ENCODE data around the gene ZDHHC24.

The ZDHHC24 gene

DNA sequence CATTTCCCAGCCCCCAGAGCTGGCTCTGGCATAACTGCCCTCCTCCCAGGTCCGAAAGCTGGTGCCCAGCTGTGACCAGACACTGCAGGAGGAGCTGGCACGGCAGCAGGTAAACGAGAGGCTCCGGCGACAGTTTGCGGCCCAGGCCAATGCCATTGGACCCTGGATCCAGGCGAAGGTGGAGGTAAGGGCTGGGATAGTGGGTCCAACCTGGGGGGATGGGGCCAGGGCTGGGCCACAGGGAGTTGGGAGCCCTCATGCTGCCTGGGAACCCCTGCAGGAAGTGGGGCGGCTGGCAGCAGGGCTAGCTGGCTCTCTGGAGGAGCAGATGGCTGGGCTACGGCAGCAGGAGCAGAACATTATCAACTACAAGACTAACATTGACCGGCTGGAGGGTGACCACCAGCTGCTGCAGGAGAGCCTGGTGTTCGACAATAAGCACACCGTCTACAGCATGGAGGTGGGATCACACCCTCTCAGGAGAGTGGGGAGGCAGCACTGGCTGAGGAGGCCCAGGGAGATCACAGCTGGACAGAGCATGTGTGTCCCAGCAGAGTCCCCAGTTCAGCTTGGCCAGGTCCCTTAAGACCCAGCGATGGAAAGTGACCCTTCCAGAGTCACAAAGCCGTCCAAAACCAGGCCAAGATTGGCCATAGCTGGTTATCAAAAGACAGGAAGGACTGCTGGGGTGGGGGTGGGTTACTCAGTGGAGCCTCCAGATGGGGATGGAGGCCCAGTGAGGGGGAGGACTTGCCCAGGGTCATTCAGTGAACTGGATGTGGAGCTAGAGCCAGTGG lies 15.5 kb upstream of the ZDHHC24 start:
- TF ChIP-seq, protein P1, sequence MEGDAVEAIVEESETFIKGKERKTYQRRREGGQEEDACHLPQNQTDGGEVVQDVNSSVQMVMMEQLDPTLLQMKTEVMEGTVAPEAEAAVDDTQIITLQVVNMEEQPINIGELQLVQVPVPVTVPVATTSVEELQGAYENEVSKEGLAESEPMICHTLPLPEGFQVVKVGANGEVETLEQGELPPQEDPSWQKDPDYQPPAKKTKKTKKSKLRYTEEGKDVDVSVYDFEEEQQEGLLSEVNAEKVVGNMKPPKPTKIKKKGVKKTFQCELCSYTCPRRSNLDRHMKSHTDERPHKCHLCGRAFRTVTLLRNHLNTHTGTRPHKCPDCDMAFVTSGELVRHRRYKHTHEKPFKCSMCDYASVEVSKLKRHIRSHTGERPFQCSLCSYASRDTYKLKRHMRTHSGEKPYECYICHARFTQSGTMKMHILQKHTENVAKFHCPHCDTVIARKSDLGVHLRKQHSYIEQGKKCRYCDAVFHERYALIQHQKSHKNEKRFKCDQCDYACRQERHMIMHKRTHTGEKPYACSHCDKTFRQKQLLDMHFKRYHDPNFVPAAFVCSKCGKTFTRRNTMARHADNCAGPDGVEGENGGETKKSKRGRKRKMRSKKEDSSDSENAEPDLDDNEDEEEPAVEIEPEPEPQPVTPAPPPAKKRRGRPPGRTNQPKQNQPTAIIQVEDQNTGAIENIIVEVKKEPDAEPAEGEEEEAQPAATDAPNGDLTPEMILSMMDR (IDR thresholded peaks at IDR 0.05; ENCODE audit: control insufficient read depth, extremely low read depth, insufficient read depth) = no peak
- no peak for DNase-seq (ENCODE audit: low read depth)
- no peak overlapping the region for H3K4me3 ChIP-seq (ENCODE audit: low read depth, low read length)

DNA sequence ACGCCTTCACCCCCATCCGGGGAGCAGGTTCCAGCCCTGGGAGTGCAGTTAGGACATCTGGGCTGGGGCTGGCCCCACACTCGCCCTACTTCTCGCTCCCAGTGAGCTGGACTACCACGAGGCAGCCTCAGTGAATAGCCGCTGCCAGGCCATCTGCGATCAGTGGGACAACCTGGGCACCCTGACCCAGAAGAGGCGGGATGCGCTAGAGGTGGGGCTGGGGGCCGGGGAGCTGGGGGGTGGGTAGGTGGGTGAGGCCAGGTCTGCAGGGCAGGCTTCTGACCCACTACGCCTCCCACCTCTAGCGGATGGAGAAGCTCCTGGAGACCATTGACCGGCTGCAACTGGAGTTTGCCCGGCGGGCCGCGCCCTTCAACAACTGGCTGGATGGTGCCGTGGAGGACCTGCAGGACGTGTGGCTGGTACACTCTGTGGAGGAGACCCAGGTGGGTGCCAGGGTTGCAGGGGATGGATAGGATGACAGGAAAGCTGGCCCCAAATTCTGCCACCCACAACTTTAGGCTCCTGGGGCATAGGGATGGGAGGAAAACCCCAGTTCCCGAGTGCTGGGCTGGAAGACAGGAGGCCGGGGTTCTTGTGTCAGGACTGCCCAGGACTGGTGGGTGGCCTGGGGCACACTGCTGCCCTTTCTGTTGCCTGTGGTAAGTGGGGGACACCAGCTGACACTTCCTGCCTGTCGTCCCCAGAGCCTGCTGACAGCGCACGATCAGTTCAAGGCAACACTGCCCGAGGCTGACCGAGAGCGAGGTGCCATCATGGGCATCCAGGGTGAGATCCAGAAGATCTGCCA lies 14.2 kb upstream of the ZDHHC24 start:
- no peak for DNase-seq (ENCODE audit: low read depth)
- TF ChIP-seq, protein P1 (IDR thresholded peaks at IDR 0.05; ENCODE audit: control insufficient read depth, extremely low read depth, insufficient read depth) = no peak

DNA sequence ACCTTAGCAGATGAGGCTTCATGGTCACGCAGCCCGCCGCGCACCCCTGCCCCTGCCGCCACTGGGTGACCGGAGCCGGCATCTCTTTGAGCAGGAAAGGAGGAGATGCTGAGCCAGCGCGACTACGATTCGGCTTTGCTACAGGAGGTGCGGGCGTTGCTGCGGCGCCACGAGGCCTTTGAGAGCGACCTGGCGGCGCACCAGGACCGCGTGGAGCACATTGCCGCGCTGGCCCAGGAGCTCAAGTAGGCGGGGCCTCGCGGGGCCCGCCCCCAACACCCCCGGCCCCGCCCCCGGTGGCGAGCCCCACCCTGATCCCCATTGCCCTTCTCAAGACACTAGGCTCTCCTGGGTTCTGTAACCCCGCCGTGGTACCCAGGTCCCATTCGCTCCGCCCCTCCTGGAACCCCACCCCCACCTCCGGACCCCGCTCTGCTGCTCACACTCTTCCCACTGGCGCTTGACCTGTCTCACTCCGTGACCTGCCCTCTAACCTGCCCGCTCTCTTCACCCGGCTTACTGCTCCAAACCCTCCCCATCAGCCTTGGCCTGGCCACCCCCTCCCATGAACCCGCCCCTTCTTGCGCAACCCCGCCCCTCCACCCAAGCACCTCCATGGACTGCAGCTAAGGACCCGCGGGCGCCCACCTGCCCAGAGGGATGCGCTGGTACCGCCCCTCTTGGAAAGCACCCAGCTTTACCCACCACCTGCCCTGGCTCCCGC lies 13.5 kb upstream of the ZDHHC24 start:
- no peak overlapping the region for H3K4me3 ChIP-seq (ENCODE audit: low read depth, low read length)
- TF ChIP-seq, protein P1 (IDR thresholded peaks at IDR 0.05; ENCODE audit: control insufficient read depth, extremely low read depth, insufficient read depth) = no peak
- no peak for DNase-seq (ENCODE audit: low read depth)

More for the DNA sequence above, 14.2 kb upstream of the ZDHHC24 start:
- no peak overlapping the region for H3K4me3 ChIP-seq (ENCODE audit: low read depth, low read length)

DNA sequence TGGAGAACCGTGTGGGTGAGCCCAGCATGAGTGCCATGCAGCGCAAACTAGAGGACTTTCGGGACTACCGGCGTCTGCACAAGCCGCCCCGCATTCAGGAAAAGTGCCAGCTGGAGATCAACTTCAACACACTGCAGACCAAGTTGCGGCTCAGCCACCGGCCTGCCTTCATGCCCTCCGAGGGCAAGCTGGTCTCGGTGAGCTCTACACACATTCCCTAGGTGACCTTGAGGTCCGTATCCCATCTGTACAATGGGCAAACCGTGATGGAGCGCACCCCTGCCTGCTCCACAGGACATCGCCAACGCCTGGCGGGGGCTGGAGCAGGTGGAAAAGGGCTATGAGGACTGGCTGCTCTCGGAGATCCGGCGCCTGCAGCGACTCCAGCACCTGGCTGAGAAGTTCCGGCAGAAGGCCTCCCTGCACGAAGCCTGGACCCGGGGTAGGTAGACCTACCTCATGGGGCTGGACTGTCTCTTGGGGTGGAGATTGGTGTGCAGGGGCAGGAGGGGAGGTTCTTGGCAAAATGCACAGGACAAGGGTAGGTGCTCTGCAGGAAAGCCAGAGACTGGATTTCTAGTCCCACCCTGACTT lies 12.0 kb upstream of the ZDHHC24 start:
- TF ChIP-seq, protein P1 (IDR thresholded peaks at IDR 0.05; ENCODE audit: control insufficient read depth, extremely low read depth, insufficient read depth) = no peak
- no peak for DNase-seq (ENCODE audit: low read depth)
- no peak overlapping the region for H3K4me3 ChIP-seq (ENCODE audit: low read depth, low read length)

DNA sequence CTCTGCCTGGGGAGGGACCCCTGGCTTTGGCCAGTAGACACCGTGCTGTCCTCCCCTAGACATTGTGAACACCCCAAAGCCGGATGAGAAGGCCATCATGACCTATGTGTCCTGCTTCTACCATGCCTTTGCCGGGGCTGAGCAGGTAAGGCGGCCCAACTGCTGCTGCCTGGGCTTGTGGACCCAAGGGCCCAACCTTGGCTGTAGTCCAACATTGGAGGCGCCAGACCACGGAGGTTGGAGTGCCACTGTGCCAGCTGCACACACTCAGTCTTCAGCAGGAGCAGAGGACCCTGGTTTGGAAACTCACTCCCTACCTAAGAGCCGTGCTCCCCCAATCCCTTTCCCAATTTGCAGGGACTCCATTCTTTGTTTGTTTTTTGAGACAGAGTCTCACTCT lies 10.2 kb upstream of the ZDHHC24 start:
- H3K4me3 ChIP-seq (ENCODE audit: low read depth, low read length) = no peak overlapping the region
- TF ChIP-seq, protein P1 (IDR thresholded peaks at IDR 0.05; ENCODE audit: control insufficient read depth, extremely low read depth, insufficient read depth) = no peak
- no peak for DNase-seq (ENCODE audit: low read depth)

DNA sequence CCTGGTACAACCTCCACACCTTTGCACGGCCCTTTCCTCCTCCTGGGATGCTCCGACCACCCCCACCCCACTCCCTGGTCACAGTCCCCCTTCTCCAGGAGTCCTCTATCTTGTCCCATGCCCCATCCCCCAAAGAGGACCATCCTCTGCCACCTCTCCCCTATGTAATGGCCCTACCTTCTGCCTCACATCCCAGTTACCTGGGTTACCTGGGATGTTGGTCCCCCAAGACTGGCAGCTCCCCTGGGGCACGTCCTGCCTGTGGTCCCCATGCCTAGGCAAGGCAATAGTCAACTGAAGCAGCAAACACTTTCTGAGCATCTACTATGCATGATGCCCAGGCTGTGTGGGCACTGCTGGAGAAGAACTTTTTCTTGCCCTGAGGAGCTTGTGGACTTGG lies 9.6 kb upstream of the ZDHHC24 start:
- H3K4me3 ChIP-seq (ENCODE audit: low read depth, low read length) = no peak overlapping the region
- no peak for DNase-seq (ENCODE audit: low read depth)
- TF ChIP-seq, protein P1 (IDR thresholded peaks at IDR 0.05; ENCODE audit: control insufficient read depth, extremely low read depth, insufficient read depth) = no peak
